ENCODE results near the gene UTP18.
"Not testable (repeated sequence)": the region's sequence is repeated elsewhere in the genome, so short reads cannot be mapped to it uniquely, and the experiment has no call there.

The UTP18 gene

GRCh38 chr17:51258756-51259563 is 1.4 kb upstream of the UTP18 start:
- DNase-seq (ENCODE audit: low read depth in 3 of 3), result no peak

DNA sequence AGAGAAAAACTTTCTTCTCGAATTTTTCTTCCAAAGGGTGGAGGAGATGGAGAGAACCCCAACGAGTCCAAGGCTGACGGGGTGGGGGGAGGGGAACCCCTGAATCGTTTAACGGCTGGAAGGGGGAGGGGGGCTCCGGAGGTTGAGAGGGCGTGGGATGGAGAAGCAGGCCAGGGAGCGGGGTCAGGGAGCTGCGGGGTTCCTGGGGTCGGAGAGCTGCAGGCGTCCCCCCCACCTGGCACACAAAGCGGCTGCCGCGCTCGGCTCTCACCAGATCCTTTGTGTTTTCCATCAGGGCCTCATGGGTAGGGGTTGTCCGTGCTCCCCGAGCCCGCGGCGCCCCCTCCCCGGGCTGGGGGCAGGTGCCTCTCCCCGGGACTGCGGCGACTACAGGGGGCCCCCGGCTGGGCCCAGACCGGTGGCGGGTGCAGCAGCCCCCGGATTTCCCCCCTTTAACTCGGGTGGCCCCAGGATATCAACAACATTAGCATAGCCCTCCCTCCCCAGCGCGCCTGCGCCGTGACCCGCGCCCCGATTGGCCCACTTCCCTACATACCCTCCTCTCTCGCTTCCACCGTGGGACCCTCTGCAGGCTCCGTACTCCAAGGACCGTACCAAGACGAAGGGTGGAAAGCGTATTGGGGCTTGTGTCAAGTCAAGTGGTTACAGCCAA is 646 bp upstream of the UTP18 start, which contains the start of gene MBTD1:
MBTD1 (minus strand) TSS at position 486 of the 673 bp plus-strand sequence. CDS start 34,888 bp downstream, outside the sequence.
- DNase-seq (ENCODE audit: low read depth in 3 of 3), result peak; percentile 86 to 92 (median 88)

DNA sequence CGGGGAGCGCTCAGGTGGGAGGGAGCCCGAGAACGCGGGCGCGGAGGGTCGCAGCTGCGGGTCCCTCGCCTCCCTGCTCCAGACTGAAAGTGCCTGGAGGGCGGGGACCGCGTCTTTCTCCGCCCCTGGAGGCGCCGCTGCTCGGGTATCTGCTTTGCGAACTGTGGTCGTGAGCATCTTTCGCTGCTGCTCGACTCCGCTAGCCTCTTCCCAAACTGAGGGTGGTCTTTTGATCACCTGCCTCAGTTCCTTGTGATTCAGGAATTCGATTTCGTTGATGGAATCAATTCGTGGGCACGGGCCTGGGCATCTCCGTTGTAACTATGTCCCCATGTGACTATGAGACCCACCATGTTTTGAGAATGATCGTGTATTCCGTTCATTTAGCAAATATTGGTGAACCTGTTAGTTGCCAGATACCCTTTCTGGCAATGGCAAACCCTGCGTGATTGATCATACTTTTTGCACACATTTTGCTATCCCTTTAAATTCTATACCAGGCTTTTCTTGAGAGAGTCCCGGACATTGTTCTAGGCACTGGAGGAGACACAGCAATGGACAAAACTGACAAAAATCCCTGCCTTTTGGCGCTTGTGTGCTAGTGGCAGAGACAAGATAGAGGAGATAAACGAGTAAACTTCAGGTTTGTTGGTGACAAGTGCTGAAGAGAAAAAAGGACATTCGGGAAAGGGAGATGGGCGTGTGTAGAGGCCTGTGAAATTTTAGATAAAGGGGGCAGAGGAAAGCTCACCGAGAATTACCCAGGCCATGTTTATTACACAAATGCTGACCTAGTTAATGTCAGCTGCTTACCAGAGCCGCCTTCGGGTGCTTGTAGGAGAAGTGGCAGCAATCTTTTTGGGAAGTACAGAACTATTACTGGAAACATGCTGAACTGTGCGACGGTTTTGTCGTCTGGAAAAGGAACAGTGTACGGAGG is 948 bp downstream of the UTP18 start:
- DNase-seq (ENCODE audit: low read depth in 3 of 3), result no peak

- DNase-seq (ENCODE audit: low read depth in 3 of 3), result no peak
These were observed 2.7 kb downstream of the UTP18 start for GRCh38 chr17:51263006-51263405.

- DNase-seq (ENCODE audit: low read depth in 3 of 3), result not testable (repeated sequence)
These were observed 4.1 kb downstream of the UTP18 start for GRCh38 chr17:51264466-51264865.

DNA sequence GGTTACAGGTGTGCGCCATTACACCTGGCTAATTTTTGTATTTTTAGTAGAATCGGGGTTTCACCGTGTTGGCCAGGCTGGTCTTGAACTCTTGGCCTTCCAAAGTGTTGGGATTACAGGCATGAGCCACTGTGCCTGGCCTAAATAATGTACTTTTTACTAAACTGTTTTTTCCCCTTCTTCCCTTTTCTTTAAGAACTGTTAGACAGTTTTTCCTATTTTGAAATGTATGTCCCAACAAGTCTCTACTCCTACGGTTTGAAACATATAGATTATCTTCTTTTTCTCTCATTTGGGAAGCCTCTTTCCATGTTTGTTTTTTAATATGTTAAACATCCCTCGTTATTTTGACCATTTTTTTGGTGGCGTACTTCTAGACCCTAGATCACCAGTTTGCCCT is 9.6 kb downstream of the UTP18 start:
- no peak for DNase-seq (ENCODE audit: low read depth in 3 of 3)

DNA sequence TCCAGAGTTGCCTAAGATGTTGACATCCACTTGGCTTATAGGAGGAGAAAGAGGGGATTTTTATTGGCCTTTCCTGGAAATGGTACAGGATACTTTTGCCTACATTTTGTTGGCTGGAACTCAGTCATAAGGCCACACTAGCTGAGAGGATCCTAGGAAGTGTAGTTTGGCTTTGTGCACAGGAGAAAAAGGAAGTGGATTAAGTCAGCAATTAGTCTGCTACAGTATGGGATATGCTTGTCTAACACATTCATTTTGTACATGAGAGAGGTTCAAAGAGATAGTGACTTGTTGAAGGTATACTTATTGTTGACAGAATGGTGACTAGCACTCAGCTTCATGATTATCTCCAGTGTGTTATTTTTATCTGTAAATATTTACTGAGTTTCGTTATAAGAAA is 10.3 kb downstream of the UTP18 start:
- DNase-seq (ENCODE audit: low read depth in 3 of 3), result no peak

GRCh38 chr17:51272812-51273211 is 12.5 kb downstream of the UTP18 start:
- DNase-seq (ENCODE audit: low read depth in 3 of 3), result no peak

GRCh38 chr17:51275381-51275780 is 15.0 kb downstream of the UTP18 start:
- no peak for DNase-seq (ENCODE audit: low read depth in 3 of 3)

DNA sequence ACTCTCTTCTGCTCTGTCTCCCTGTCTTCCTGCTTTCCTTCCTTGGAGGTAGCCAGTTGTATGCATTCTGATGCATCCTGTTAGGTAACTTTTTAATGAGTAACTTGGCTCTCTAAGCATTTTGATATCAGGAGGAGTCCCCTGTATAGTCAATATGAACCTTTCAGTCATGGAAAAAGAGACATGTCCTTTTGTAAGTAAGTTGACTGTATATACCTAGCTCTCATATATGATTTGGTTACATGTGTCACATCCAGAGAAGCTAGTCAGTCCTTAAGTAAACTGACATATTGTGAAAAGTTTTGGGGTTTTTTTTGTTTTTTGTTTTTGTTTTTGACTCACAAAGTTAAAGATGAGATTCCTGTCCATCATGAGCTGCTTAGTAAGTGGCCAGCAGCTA is 18.8 kb downstream of the UTP18 start:
- no peak for DNase-seq (ENCODE audit: low read depth in 3 of 3)

- DNase-seq (ENCODE audit: low read depth in 3 of 3), result no peak
These were observed 27.1 kb downstream of the UTP18 start for GRCh38 chr17:51287412-51287811.

DNA sequence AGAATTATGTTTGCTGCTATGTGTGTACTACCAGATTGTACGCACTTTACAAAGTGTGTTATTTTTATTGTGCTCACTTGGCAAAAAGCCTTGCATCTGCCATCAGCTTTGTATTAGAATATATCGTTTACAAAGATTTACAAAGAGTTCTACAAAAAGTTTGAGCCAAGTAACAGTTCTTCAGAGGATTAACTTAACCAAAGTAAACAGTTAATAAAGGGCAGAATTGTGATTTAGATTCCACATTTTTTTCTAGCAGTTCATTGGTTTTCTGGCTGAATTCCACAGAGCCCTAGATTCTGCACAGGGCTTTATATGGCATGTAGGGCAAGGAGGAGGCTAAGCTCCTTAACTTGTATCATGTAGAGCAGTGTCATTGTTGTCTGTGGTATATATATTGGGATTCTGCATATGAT is 29.4 kb downstream of the UTP18 start:
- DNase-seq (ENCODE audit: low read depth in 3 of 3), result no peak

GRCh38 chr17:51294338-51294737 is 34.0 kb downstream of the UTP18 start:
- not testable (repeated sequence) for DNase-seq (ENCODE audit: low read depth in 3 of 3)

DNA sequence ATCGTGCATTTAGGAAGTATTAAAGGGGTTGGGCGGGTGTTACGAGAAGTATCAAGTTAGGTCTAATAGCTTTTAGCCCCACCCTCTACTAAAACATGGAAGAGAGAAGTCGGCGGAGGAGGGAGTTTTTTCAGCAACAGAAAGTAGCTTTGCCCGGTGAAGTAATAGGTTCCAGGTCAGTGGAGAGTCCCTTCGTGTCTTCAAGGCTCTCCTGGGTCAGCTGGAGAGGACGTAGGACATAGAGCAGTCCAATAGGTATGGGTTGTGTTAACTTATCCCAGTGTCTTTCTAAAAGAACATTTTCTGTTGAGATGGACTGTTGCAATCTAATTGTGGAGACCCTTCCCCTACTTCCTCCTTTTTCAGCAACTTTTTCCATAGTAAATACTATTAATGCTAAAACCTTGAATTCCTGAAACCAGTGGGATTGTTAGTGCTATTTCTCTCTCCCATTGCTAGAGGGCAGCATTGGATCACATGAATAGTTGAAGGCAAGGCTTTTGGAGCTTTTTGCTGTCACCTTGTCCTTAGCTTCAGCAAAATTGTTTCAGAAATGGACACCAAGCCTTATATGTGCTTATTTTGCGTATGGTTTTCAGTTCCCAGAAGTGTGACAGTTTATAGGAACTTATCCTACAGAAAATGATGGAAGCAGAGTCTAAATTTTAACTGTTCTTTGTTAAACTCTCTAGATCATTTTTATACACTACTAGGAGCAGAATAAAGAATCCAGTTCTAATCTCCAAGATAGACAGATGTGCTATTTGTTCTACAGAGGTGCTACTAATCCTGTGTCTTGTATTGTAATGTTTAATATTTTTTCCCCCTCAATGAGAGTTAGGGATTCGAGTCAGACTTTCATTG is 38.4 kb downstream of the UTP18 start:
- DNase-seq (ENCODE audit: low read depth in 3 of 3), result no peak

DNA sequence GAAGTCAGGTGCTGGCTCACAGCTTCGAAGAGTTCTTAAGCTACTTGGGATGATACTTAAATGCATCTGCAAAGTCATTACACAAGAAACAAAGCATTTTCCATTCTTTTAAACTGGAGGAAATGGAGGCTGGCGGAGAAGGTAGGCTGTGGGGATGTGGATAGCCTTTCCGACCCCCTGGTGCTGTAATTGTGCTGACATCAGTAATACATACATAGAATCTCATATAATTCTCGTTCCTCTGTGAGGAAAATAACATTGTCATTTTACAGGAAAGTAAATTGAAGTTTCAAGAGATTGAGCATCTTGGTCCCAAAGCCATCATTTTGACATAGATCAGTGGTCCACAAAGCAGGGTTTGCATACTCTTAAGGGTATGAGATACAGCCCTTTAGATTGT is 39.5 kb downstream of the UTP18 start:
- no peak for DNase-seq (ENCODE audit: low read depth in 3 of 3)

DNA sequence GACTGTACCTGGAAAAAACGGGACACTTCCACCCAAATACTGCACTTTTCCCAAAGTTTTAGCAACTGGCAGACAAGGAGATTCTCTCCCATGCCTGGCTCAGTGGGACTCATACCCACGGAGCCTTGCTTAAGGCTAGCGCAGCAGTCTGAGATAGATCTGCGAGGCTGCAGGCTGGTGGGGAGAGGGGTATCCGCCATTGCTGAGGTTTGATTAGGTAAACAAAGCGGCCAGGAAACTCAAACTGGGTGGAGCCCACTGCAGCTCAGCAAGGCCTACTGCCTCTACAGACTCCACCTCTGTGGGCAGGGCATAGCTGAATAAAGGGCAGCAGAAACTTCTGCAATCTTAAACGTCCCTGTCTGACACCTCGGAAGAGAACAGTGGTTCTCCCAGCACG is 44.8 kb downstream of the UTP18 start:
- DNase-seq (ENCODE audit: low read depth in 3 of 3), result no peak

GRCh38 chr17:51312003-51312402 is 51.7 kb downstream of the UTP18 start:
- not testable (repeated sequence) for DNase-seq (ENCODE audit: low read depth in 3 of 3)

GRCh38 chr17:51319186-51319585 is 58.8 kb downstream of the UTP18 start:
- DNase-seq (ENCODE audit: low read depth in 3 of 3), result no peak

DNA sequence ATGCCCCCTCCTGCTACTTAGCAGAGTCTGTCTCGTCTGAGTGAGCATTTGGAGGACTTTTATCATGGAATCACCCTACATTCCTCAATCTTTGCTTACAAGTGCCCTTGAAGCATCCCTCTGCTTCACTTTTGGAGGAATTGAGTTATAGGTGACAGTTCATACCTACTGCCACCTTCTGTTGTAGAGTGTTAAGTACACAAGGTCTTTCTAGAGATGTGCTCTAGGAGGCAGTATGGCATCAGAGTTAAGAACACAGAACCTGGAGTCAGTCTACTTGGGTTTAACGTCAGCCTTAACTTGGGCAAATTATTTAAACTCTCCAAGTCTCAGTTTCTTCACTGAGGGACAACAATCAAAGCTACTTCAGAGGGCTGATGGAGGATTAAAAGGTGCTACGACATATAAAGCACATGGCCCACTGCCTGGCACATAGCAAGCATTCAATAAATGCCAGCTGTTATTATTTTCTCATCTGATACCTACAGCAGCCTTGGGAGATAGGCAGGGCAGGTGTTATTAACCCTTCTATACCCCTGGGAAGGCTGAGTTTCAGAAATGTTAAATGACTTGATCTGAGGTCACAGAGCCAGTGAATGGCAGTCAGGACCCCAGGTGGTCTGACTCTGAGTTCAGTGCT is 62.2 kb downstream of the UTP18 start:
- DNase-seq (ENCODE audit: low read depth in 3 of 3), result no peak

DNA sequence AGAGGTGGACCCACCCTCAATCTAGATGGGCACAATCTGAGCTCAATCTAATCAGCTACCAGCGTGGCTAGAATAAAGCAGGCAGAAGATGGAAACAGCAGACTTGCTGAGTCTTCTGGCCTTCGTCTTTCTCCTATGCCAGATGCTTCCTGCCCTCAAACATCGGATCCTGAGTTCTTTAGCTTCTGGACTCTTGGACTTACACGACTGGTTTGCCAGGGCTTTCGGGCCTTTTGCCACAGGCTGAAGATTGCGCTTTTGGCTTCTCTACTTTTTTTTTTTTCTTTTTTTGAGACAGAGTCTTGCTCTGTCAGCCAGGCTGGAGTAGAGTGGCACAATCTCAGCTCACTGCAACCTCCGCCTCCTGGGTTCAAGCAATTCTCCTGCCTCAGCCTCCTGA is 65.1 kb downstream of the UTP18 start:
- no peak for DNase-seq (ENCODE audit: low read depth in 3 of 3)

All from stimulated activated CD4-positive, alpha-beta T cell treated with anti-CD3 and anti-CD28 coated beads, TNF-alpha, amount 100 ng/mL, for 24 hours (primary cell).